NCI-H226 (cell line): ENCODE results near the gene NLRP1.

ENCODE experiments used
- DNase-seq: peaks from one replicate; pipeline ENCODE4 v3.0.0-alpha.2; 2015

Gene NLRP1

GRCh38 chr17:5552841-5553240 lies 31.5 kb downstream of the NLRP1 start:
- peak; percentile 61 for DNase-seq

- peak; percentile 61 for DNase-seq
These were observed 39.0 kb downstream of the NLRP1 start for GRCh38 chr17:5545051-5545987.

- DNase-seq: no peak
These were observed 40.2 kb downstream of the NLRP1 start for GRCh38 chr17:5544115-5544514.

GRCh38 chr17:5541610-5542202 lies 42.6 kb downstream of the NLRP1 start:
- DNase-seq: no peak

GRCh38 chr17:5540321-5540720 lies 44.0 kb downstream of the NLRP1 start:
- no peak for DNase-seq

GRCh38 chr17:5539286-5539685 lies 45.0 kb downstream of the NLRP1 start:
- DNase-seq: no peak

GRCh38 chr17:5536866-5537650 lies 47.3 kb downstream of the NLRP1 start:
- DNase-seq: no peak

- no peak for DNase-seq
These were observed 48.9 kb downstream of the NLRP1 start for GRCh38 chr17:5535436-5535835.

- DNase-seq: no peak
These were observed 50.6 kb downstream of the NLRP1 start for GRCh38 chr17:5533486-5534315.

GRCh38 chr17:5532581-5532980 lies 51.7 kb downstream of the NLRP1 start:
- DNase-seq: no peak

GRCh38 chr17:5531085-5531418 lies 53.3 kb downstream of the NLRP1 start:
- no peak for DNase-seq

GRCh38 chr17:5530265-5531084 lies 53.8 kb downstream of the NLRP1 start:
- DNase-seq: no peak

GRCh38 chr17:5527601-5528250 lies 56.6 kb downstream of the NLRP1 start:
- no peak for DNase-seq

- DNase-seq: peak; percentile 96
These were observed 57.3 kb downstream of the NLRP1 start for GRCh38 chr17:5526821-5527598.

- no peak for DNase-seq
These were observed 61.1 kb downstream of the NLRP1 start for GRCh38 chr17:5523249-5523648.

- DNase-seq: no peak
These were observed 61.8 kb downstream of the NLRP1 start for GRCh38 chr17:5522476-5522875.

GRCh38 chr17:5516060-5516792 lies 68.1 kb downstream of the NLRP1 start:
- peak; percentile 100 for DNase-seq

- no peak for DNase-seq
These were observed 69.3 kb downstream of the NLRP1 start for GRCh38 chr17:5514976-5515375.

- DNase-seq: no peak
These were observed 70.7 kb downstream of the NLRP1 start for GRCh38 chr17:5513628-5514027.
